GM19395 (cell line): ENCODE measurements around the gene RAPGEF1.

Source experiments
- ATAC-seq: cut with Tn5 transposase; IDR thresholded peaks from one replicate; pipeline ENCODE4 v1.9.1; 2021; ENCODE audit warnings: mild to moderate bottlenecking, moderate library complexity; ENCODE audit not compliant: unreplicated experiment

Gene RAPGEF1

GRCh38 chr9:131752231-131752884 is 12.5 kb upstream of the RAPGEF1 start:
- ATAC-seq, result no peak

- ATAC-seq, result no peak
These were observed 8.6 kb upstream of the RAPGEF1 start for GRCh38 chr9:131748411-131748955.

GRCh38 chr9:131747352-131747751 is 7.5 kb upstream of the RAPGEF1 start:
- no peak for ATAC-seq

DNA sequence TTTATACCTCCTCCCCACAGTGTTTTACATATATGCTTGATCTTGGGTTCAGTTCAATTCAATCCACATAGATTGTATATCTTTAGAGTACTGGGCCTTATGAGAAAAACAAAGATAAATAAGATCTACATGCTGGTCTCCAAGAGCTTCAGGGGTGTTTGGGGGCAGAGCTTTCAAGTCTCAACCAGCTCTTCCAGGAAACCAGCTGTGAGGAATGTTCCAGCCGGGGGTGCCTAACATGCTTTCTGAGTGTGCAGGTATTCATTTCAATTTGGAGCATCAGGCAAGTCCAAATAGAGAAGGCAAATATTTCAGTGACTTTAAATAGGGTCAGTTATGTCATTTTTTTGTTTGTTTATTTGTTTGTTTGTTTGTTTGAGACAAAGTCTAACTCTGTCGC is 5.7 kb upstream of the RAPGEF1 start:
- ATAC-seq, result no peak

- no peak for ATAC-seq
These were observed 4.9 kb upstream of the RAPGEF1 start for GRCh38 chr9:131744720-131745201.

GRCh38 chr9:131744171-131744719 is 4.4 kb upstream of the RAPGEF1 start:
- ATAC-seq, result no peak

- ATAC-seq, result no peak
These were observed 3.6 kb upstream of the RAPGEF1 start for GRCh38 chr9:131743501-131743900.

DNA sequence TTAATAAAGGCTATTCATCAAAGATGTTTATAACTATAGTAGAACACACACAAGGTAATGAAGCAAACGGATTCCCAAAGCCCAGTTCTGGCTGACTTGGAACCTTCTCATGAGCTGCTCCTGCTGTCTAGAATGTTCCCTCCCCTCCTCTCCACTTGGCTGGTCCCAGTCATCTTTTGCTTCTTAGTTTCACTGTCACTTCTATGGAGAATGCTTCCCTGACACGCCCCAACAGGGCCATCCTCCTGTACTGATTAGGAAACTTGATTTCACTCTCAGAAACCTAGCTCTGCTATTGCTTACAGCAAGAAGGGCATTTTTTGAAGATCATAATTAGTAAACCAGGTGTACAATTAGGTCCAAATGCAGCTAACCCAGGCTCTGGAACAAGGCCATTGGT is 3.2 kb upstream of the RAPGEF1 start:
- no peak for ATAC-seq

DNA sequence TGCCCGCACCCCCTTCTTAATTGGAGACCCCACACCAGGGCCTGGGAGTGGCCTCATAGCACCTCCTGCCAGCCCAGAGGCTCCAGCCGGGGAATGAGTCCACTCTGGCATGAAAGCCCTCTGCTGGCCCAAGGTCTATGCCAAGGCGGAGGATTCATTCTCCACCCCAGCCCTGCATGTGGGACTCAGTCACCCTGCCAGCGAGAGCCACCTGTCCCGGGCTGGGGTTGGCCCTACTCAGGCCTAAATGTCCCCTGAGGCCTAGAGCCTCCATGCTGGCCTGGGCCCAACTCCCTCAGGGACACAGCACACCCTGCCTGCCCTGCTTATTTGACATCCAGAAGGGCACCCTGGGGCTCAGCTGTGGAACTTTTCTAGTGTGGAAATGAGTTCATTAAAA is 1.0 kb upstream of the RAPGEF1 start:
- no peak for ATAC-seq

DNA sequence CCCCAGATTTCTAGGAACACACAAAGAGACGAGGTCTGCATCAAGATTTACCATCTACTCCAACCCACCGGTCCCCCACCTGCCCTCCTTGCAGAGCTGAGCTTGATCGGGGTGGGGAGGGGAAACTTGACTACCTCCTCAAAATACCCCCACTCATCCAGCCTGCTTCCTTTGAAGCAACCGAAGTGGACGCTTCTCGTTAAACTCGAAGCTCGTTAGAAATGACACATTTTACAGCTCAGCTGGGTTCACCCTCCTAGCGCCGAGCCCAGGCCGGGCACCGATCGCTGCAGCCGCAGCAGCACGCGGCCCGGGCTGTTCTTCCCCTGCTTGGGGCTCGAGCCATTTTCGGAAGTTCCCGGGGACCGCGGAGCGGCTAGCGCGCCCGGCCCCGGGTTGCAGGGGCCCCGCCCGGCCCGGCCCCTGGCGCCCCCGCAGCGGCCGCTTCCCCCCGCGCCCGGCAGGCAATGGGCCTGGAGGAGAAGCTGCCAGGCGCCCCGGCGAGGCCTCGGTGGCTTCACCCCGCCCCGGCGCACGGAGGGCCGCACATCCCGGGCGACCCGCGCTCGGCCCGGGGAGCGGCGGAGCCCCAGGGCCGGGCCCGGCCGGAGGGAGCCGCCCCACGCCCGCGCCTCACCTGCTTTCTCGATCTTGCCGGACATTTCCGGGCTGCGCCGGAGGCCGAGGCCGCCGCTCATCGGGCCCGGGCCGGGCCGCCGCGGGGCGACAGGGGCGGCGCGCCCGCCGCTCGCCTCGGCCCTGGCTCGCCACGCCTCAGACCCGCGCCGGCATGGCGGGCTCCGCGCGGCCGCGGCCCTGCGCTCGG is 530 bp downstream of the RAPGEF1 start:
- ATAC-seq, result no peak

DNA sequence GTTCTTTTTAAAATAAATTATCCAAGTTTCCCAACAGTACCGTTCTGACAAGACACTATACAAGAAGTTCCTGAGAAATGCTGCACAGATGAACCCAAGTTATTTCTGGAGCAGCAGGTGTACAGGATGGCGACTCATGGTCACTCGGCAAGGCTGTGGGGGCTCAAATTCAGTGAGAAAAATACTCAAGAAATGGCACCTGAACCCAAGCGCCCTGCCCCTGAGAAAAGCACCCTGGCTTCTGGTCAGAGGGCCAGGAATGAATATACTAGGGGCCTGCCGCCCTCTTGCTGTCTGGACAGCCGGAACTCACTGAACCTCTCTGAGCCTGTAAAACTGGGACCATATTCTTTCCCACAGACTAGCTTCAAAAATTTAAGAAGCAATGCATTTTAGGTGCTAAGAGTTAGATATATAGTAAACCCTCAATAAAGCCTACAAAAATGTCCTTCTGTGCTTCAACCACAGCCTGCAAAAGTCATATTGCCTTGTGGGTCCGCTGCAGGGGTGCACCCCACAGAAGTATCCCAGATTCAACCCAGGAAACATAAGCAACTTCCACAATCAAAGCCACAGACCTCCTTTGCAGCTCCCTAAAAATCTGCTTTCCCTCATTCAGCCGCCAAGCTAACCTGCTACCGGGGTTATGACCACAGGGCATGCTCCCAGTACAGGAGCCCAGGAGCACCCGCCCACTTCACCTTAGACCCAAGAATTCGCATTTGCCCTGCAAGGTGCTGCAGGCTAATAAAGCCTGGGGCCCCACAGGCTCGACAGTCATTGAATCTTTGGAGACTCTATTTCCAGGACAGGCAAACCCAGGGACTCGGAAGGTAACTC is 1.4 kb downstream of the RAPGEF1 start:
- no peak for ATAC-seq

DNA sequence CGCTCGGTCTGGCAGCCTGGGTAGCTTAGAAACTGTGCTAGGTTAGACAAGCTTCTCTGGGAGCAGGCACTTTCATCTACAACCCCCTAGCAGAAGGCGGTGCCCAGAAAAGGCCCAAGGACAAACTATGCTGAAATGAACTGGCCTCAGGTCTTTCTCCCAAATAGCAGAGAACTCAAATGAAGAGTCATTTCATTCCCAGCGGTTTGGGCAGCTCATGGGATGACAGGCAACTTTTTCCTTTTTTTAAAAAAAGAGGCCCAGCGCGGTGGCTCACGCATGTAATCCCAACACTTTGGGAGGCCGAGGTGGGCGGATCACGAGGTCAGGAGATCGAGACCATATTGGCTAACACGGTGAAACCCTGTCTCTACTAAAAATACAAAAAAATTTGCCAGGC is 2.5 kb downstream of the RAPGEF1 start:
- no peak for ATAC-seq

DNA sequence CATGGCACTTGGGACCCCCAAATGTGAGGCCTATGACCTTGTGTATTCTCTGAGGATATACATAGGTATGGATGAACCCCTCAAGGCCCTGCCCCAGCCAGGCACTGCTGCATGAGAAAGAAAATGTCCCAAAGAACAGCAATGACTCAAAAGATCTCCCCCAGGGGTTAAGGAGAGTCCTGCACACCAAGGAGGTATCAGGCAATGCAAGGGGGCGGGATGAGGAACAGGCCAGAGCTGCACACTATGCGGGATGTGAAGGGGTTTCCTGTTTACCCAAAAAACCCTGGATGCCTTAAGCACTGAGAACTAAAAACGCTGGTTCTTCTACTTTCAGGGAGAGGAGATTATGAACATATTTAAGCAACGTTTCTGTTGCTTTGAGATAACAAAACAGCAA is 3.4 kb downstream of the RAPGEF1 start:
- no peak for ATAC-seq

DNA sequence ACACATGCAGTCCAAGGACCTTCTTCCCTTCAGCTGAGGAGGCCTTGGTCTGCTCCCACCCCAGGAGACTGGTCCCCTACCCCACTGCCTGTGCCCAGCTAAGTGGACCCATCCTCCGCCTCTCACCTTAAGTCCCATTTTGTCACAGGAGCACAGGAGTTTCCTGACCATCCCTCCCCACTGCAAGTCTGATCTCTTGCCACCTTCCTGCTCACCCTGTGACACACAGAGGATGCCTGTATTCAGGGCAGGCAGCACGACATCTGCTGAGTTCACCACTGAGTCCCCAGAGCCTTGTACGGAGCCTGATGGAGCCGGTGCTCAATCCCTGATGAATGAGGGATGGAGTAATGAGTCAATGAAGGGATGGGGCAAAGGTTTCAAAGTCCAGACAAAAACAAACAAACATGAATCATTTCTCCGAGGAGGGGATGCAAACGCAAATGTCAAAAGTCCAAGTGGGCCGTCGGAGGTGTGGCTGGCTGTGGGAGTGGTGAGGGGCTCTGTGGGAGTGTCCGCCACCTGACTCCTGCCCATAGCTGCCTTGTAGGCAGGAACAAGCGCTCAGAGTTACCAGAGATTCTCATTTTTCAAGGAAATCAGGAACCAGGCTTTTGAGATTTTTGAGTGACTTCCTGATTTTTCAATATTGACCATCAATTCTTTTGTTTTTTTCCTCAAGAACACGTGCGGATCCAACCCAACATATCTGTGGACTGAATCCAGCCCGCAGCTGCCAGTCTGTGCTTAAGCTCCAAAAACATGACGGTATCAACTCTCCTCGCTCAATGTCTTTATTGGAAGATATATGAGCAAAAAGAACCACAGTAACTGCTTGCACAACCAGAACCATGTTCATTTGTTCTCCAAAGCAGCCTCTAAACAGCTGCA is 4.4 kb downstream of the RAPGEF1 start:
- no peak for ATAC-seq

DNA sequence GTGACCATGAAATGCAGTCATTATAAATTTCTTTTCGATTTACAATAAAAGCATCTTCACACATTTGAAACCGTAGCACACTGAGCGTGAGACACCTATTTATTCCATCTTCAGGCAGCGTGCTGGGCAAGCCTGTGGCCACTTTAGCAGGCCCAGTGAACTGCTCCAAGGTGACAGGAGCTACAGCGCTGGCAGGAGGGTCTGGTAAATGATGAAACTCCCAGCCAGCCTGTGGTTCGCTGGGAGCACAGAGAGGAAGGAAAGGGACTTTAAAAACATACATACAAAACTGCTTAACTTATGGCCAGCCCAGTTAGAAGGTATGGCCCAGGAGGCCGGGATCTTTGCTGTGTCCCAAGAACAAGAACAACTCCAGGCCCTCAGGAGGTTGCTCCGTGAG is 5.1 kb downstream of the RAPGEF1 start:
- no peak for ATAC-seq

DNA sequence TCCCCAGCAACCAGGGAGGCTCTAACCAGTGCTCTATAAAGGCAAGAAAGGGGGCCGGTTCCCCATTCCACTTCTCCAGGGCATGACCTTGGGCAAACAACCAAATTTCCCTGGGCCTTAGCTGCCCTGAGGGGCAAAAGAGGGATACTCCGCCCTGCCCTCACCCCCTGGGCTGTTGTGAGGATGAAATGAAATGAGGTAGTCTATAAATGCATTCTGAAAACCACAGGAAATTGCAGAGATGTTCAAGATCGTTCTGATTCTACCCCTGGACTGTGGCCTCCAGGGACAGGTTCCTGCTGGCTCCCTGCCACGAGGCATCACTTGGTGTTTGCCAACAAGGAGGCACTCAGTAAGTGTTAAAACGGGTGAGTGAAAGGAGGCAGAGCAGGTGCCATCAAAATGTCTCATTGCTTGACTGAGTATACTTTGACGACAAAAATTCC is 5.7 kb downstream of the RAPGEF1 start:
- no peak for ATAC-seq

DNA sequence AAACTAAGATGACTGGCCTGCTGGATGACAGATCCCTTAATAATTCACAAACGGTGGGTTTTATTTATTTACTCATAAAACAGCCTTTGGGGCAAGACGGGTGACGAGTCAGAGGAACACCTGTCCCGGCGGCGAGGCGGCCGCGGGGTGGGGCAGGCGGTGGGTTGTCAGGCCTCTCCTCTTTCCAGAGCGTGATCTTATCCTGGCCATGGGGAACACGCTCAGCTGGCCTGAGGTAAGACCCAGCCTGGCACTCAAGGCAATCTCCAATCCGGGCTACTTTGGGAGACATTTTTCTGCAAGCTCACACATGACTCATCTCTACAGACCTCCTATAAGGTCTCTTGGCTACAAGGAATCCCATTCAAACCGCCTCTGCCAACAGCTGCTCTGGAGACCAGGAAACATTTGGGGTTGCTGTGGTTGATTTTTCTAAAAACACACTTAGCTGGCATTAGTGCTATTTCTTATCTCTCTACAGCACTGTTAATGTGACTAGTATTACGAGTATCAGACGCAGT is 6.3 kb downstream of the RAPGEF1 start:
- no peak for ATAC-seq

DNA sequence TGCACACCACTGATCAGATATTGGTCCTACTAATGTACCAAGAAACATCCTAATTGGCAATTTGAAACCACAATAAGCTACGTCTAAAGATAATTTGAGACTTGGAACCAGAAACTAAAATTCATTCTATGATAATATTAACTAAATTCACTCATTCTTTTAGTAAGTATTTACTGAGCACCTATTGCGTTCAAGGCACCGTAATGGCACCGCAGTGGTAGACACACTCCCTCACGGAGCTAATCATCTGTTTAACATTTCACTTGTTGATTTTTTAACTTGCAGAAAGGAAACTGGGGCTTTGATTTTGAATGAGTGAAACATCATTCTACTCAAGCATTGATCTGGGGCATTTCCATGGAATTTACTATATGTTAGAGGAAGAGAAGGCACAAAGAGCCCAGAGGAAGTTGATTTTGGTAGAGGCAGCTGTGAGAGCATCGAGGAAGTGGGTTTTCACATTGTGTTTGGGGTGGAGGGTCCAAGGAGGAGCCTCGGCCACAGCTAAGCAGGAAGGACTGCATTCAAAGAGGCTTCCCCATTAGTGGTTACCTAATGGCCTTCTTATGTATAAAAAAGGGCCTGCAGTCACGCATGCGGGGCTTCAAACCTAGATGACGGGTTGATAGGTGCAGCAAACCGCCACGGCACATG is 7.1 kb downstream of the RAPGEF1 start:
- ATAC-seq, result no peak

DNA sequence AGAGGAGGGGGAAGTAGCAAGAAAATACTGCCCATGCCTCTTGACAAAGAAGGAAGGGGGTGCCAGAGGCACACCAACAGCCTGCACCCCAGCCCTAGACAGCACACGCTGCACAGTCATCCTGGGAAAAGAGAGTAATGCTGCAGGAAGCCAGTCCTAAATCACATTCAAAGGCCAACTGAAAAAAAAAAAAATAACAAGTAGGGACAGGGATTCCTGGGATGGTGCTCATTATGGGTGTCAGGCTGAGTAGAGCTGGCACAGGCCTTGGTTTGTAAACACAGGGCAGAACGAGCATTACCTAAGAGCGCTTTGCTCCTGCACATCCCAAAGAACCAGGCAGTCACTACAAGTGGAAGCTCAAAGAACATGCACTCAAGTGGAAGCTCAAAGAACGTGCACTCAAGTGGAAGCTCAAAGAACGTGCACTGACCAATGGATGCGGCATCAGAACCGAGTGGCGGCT is 7.8 kb downstream of the RAPGEF1 start:
- ATAC-seq, result no peak
